ENCODE data around the gene LMOD3. TPM values are rescaled to one million over a fixed set of nuclear protein-coding genes. Genes with fewer than 3 reads are reported as not detected.

The LMOD3 gene
- total RNA-seq, 1 donor from 2014 or later, result 0.12 TPM

GRCh38 chr3:69141313-69141712, 18.9 kb upstream of the LMOD3 start:
- ATAC-seq (no peak), DNase-seq (no peak)
- Histone ChIP-seq H3K27me3 (ENCODE audit: low read depth) (no peaks in the 10 kb centered on the region), H3K36me3 (no peaks in the 10 kb centered on the region), H3K9me3 (no peaks in the 10 kb centered on the region), H3K4me3 (no peak overlapping the region), H3K4me1 (no peaks in the 10 kb centered on the region), H3K27ac (no peak overlapping the region)
- TF ChIP-seq, protein P1, sequence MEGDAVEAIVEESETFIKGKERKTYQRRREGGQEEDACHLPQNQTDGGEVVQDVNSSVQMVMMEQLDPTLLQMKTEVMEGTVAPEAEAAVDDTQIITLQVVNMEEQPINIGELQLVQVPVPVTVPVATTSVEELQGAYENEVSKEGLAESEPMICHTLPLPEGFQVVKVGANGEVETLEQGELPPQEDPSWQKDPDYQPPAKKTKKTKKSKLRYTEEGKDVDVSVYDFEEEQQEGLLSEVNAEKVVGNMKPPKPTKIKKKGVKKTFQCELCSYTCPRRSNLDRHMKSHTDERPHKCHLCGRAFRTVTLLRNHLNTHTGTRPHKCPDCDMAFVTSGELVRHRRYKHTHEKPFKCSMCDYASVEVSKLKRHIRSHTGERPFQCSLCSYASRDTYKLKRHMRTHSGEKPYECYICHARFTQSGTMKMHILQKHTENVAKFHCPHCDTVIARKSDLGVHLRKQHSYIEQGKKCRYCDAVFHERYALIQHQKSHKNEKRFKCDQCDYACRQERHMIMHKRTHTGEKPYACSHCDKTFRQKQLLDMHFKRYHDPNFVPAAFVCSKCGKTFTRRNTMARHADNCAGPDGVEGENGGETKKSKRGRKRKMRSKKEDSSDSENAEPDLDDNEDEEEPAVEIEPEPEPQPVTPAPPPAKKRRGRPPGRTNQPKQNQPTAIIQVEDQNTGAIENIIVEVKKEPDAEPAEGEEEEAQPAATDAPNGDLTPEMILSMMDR (IDR thresholded peaks at IDR 0.05), result no peak
- intact Hi-C loops (cut with DNase I), result no loop called here

GRCh38 chr3:69137412-69137811, 15.0 kb upstream of the LMOD3 start:
- Histone ChIP-seq H3K4me1 (no peaks in the 10 kb centered on the region), H3K27me3 (ENCODE audit: low read depth) (no peaks in the 10 kb centered on the region), H3K4me3 (no peak overlapping the region), H3K9me3 (no peaks in the 10 kb centered on the region), H3K27ac (no peak overlapping the region), H3K36me3 (no peaks in the 10 kb centered on the region)
- DNase-seq (no peak), ATAC-seq (no peak)
- TF ChIP-seq, protein P1 (IDR thresholded peaks at IDR 0.05), result no peak
- intact Hi-C loops (cut with DNase I), result no loop called here

- Histone ChIP-seq H3K4me3 (no peak overlapping the region), H3K27ac (no peak overlapping the region), H3K4me1 (no peaks in the 10 kb centered on the region), H3K27me3 (ENCODE audit: low read depth) (no peaks in the 10 kb centered on the region), H3K36me3 (no peaks in the 10 kb centered on the region), H3K9me3 (no peaks in the 10 kb centered on the region)
- TF ChIP-seq, protein P1 (IDR thresholded peaks at IDR 0.05), result no peak
- no peak for ATAC-seq
- intact Hi-C loops (cut with DNase I), result no loop called here
- DNase-seq, result no peak
These were observed 14.6 kb upstream of the LMOD3 start for GRCh38 chr3:69137005-69137404.

DNA sequence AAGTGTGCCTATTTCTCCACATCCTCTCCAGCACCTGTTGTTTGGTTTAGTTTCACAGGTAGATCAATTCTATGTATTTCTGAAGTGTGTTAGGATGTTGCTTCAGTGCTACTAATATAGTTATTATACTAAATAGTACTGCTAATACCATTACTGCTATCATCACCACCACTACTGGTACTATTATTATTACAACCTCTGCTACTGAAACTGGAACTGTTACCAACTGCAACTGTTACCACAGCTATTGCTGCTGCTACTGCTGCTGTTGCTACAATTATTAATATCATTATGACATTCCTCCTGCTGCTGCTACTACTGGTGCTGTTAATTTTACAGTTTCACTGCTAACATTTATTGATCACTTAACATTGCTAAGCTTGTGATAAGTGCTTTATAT, 8.3 kb upstream of the LMOD3 start:
- TF ChIP-seq, protein P1 (IDR thresholded peaks at IDR 0.05), result no peak
- Histone ChIP-seq H3K36me3 (no peaks in the 10 kb centered on the region), H3K27me3 (ENCODE audit: low read depth) (no peaks in the 10 kb centered on the region), H3K27ac (no peak overlapping the region), H3K9me3 (no peaks in the 10 kb centered on the region), H3K4me3 (no peak overlapping the region), H3K4me1 (no peaks in the 10 kb centered on the region)
- ATAC-seq (no peak), DNase-seq (no peak)
- intact Hi-C loops (cut with DNase I), result no loop called here

GRCh38 chr3:69129531-69129930, 7.1 kb upstream of the LMOD3 start:
- H3K4me1 ChIP-seq, result no peaks in the 10 kb centered on the region
- no peaks in the 10 kb centered on the region for H3K27me3 ChIP-seq (ENCODE audit: low read depth)
- DNase-seq (no peak), ATAC-seq (no peak)
- no peaks in the 10 kb centered on the region for H3K9me3 ChIP-seq
- H3K27ac ChIP-seq, result no peak overlapping the region
- TF ChIP-seq, protein P1 (IDR thresholded peaks at IDR 0.05), result no peak
- intact Hi-C loops (cut with DNase I), result no loop called here
- H3K36me3 ChIP-seq, result no peaks in the 10 kb centered on the region
- H3K4me3 ChIP-seq, result no peak overlapping the region

- no peak overlapping the region for H3K27ac ChIP-seq
- H3K36me3 ChIP-seq, result no peaks in the 10 kb centered on the region
- DNase-seq, result no peak
- no peak for ATAC-seq
- H3K9me3 ChIP-seq, result no peaks in the 10 kb centered on the region
- H3K4me3 ChIP-seq, result no peak overlapping the region
- TF ChIP-seq, protein P1 (IDR thresholded peaks at IDR 0.05), result no peak
- intact Hi-C loops (cut with DNase I), result no loop called here
- no peaks in the 10 kb centered on the region for H3K27me3 ChIP-seq (ENCODE audit: low read depth)
- no peaks in the 10 kb centered on the region for H3K4me1 ChIP-seq
These were observed 6.1 kb upstream of the LMOD3 start for GRCh38 chr3:69128509-69128908.
